Adrenal gland (tissue), 5 donors: ENCODE data around the gene CPOX.

Source experiments
- CTCF ChIP-seq, 6 experiments: fragments of 450-650 bp in 4 of 6; fragments of 200-600 bp in 2 of 6; sonication (generic) in 1 of 6; IDR thresholded peaks; 1 replicate in 5 of 6; 2 replicates in 1 of 6; pipeline versions ENCODE4 v1.5.1 to v1.8.0; 2016 to 2021; ENCODE audit warnings: antibody characterized with exemption in 6 of 6, mild to moderate bottlenecking in 2 of 6, moderate library complexity in 1 of 6
- POLR2A ChIP-seq, 2 donors: fragments of 450-650 bp; IDR thresholded peaks; one replicate each; pipeline ENCODE4 v1.6.1; 2017; ENCODE audit warnings: antibody characterized with exemption in 2 of 2, mild to moderate bottlenecking in 2 of 2, moderate library complexity in 1 of 2
- donor health status: DM: no; HTN: no; CAD: no.

GRCh38 chr3:98555025-98555379, 38.4 kb downstream of the CPOX start:
- TF ChIP-seq CTCF (IDR thresholded peaks at IDR 0.05) (no peak), POLR2A (IDR thresholded peaks at IDR 0.05) (no peak)
